ENCODE data around the gene PDXP. TPM values are rescaled to one million over a fixed set of nuclear protein-coding genes. Genes with fewer than 3 reads are reported as not detected.

PDXP gene
- total and polyA plus RNA-seq, 9 of the 15 experiments (the other 6 are each of a cell fraction or from before 2014, with no cell fraction given) = 7.9 to 54.2 (median 38.8) TPM

GRCh38 chr22:37677493-37677974, 19.0 kb downstream of the PDXP start:
- peak overlapping the region; percentile 81 for H2AFZ ChIP-seq (ENCODE audit: low read depth, low read length)
- ChIA-PET CTCF (ENCODE audit: low intra/inter-chr PET ratio) (no interaction called here), POLR2A (interaction anchor here (1.0 kb wide), 2 partner anchors 10 to 36 kb away, joined by 3 read pairs; no protein-coding TSS in a partner anchor)
- no peaks in the 10 kb centered on the region for H3K27me3 ChIP-seq (ENCODE audit: control insufficient read depth in 2 of 2, insufficient read depth in 2 of 2, low read length in 2 of 2)
- in situ Hi-C loops (cut with MboI) (no loop called here), intact Hi-C loops (cut with micrococcal nuclease) (no loop called here)
- no peak; a peak in 1 of 4 replicates for TF ChIP-seq MNT (conservative IDR thresholded peaks at IDR 0.05)
- peak; percentile 40; the same call in 1 of the 2 replicates for TF ChIP-seq TFAP4 (CRISPR knock-in tag; IDR thresholded peaks at IDR 0.05; ENCODE audit: borderline replicate concordance)
- no peak for TF ChIP-seq RBBP5 (IDR thresholded peaks at IDR 0.05; ENCODE audit: borderline replicate concordance, insufficient read depth, low read length, poor library complexity, severe bottlenecking)
- TF ChIP-seq NRF1 (conservative IDR thresholded peaks at IDR 0.05 in 1 of 2, IDR thresholded peaks at IDR 0.05 in 1 of 2) = peak in 1 of 2 experiments; percentile 31; a peak in 1 of 4 replicates
- TF ChIP-seq MYNN (IDR thresholded peaks at IDR 0.05) = no peak
- no peak for TF ChIP-seq MYNN (CRISPR knock-in tag; IDR thresholded peaks at IDR 0.05)
- peak; percentile 66; the same call in 1 of the 2 replicates for TF ChIP-seq HBP1 (CRISPR knock-in tag; IDR thresholded peaks at IDR 0.05)
- TF ChIP-seq NKRF (IDR thresholded peaks at IDR 0.05; ENCODE audit: borderline replicate concordance) = 0 out of 2 replicates have a peak, but pooled peaks have one; percentile 67
- TF ChIP-seq GABPA (tag; conservative IDR thresholded peaks at IDR 0.05; ENCODE audit: low read depth) = 0 out of 2 replicates have a peak, but pooled peaks have one; percentile 10
- TF ChIP-seq TAF1 (IDR thresholded peaks at IDR 0.05; ENCODE audit: control insufficient read depth, extremely low read depth, insufficient read depth, low read length, severe bottlenecking) = peak; percentile 0
- TF ChIP-seq ETS1 (conservative IDR thresholded peaks at IDR 0.05; ENCODE audit: control insufficient read depth, low read depth, low read length) = 0 out of 2 replicates have a peak, but pooled peaks have one; percentile 0
- H3K9me1 ChIP-seq (ENCODE audit: control insufficient read depth, insufficient read depth, low read length) = no peaks in the 10 kb centered on the region
- FAIRE-seq (no peak), ATAC-seq (no peak), DNase-seq (ENCODE audit: extremely low read depth in 1 of 4, low spot score in 3 of 4) (no peak)
- peak overlapping the region; percentile 71 for H3K27ac ChIP-seq (ENCODE audit: extremely low read depth, low read depth, low read length)
- peak overlapping the region; percentile 52; the same call in 1 of the 2 replicates for H3K4me3 ChIP-seq
- H3K4me1 ChIP-seq (replicated peaks in 1 of 2; ENCODE audit: control insufficient read depth in 2 of 2, insufficient read depth in 2 of 2, low read length in 2 of 2) = peaks cover 9 to 71% of the 10 kb centered on the region in 2 experiments; a peak in 4 of 5 replicates
- peak overlapping the region; percentile 79 for H3K4me2 ChIP-seq (ENCODE audit: insufficient read depth, low read length)
- no peaks in the 10 kb centered on the region for H4K20me1 ChIP-seq (replicated peaks; ENCODE audit: control insufficient read depth, insufficient read depth, low read length)
- 49% methylated on average over 14 of the region's 15 CpGs for WGBS (ENCODE audit: insufficient coverage, low coverage, missing lambda C conversion rate)
- H3K9ac ChIP-seq (ENCODE audit: insufficient read depth in 1 of 2, low read depth in 2 of 2, low read length in 2 of 2) = peak overlapping the region; percentile 39 to 41; a peak in 2 of 4 replicates
- no TSS peak for BruUV-seq (replicated peaks)
- no peaks in the 10 kb centered on the region for H3K9me3 ChIP-seq (replicated peaks; ENCODE audit: control insufficient read depth, insufficient read depth, low read depth, low read length)
- H3K36me3 ChIP-seq (ENCODE audit: control insufficient read depth, insufficient read depth, low read length) = peaks cover 5% of the 10 kb centered on the region; the same call in 1 of the 3 replicates
- peaks cover 23% of the 10 kb centered on the region for H3K79me2 ChIP-seq (ENCODE audit: control insufficient read depth, insufficient read depth, low read length)
